HEK293 (cell line): ENCODE results near the gene IARS2.

Experiments
- HOXA7 ChIP-seq: sonication (generic); formaldehyde crosslinking; IDR thresholded peaks from 2 replicates; pipeline ENCODE4 v1.8.1; 2022; ENCODE audit warnings: missing genetic modification reagents, borderline replicate concordance
- KLF16 ChIP-seq: fragments of 450-650 bp; formaldehyde crosslinking; IDR thresholded peaks from 2 replicates; pipeline ENCODE4 v1.5.1; 2017; ENCODE audit warnings: missing biosample characterization, missing genetic modification characterization
- MEIS1 ChIP-seq: sonication (generic); formaldehyde crosslinking; IDR thresholded peaks from 2 replicates; pipeline ENCODE4 v1.8.1; 2022; ENCODE audit warnings: missing genetic modification reagents, mild to moderate bottlenecking, borderline replicate concordance
- SP7 ChIP-seq: fragments of 450-650 bp; formaldehyde crosslinking; IDR thresholded peaks from 2 replicates; pipeline ENCODE4 v1.5.1; 2016; ENCODE audit warnings: missing biosample characterization, missing genetic modification characterization
- ZFP41 ChIP-seq: fragments of 450-650 bp; formaldehyde crosslinking; IDR thresholded peaks from 2 replicates; pipeline ENCODE4 v1.5.1; 2016; ENCODE audit warnings: missing biosample characterization, missing genetic modification characterization, borderline replicate concordance
- ZNF10 ChIP-seq: fragments of 450-650 bp; formaldehyde crosslinking; IDR thresholded peaks from 2 replicates; pipeline ENCODE4 v1.5.1; 2017; ENCODE audit warnings: missing biosample characterization, missing genetic modification characterization
- ZNF114 ChIP-seq: fragments of 450-650 bp; formaldehyde crosslinking; IDR thresholded peaks from 2 replicates; pipeline ENCODE4 v1.5.0; 2017; ENCODE audit warnings: missing biosample characterization, missing genetic modification characterization
- ZNF146 ChIP-seq: fragments of 450-650 bp; formaldehyde crosslinking; IDR thresholded peaks from 2 replicates; pipeline ENCODE4 v1.5.1; 2016; ENCODE audit warnings: missing biosample characterization, missing genetic modification characterization
- ZNF157 ChIP-seq: fragments of 450-650 bp; formaldehyde crosslinking; IDR thresholded peaks from 2 replicates; pipeline ENCODE4 v1.5.1; 2016; ENCODE audit warnings: missing biosample characterization, missing genetic modification characterization
- ZNF248 ChIP-seq: fragments of 450-650 bp; formaldehyde crosslinking; IDR thresholded peaks from 2 replicates; pipeline ENCODE4 v1.5.1; 2017; ENCODE audit warnings: missing biosample characterization, missing genetic modification characterization
- ZNF292 ChIP-seq: fragments of 450-650 bp; formaldehyde crosslinking; IDR thresholded peaks from 2 replicates; pipeline ENCODE4 v1.5.1; 2016; ENCODE audit warnings: low read depth, missing biosample characterization, missing genetic modification characterization, borderline replicate concordance
- ZNF366 ChIP-seq: fragments of 450-650 bp; formaldehyde crosslinking; conservative IDR thresholded peaks from 2 replicates; pipeline ENCODE4 v1.5.1; 2016; ENCODE audit warnings: missing biosample characterization, missing genetic modification characterization
- ZNF394 ChIP-seq: fragments of 450-650 bp; formaldehyde crosslinking; IDR thresholded peaks from 2 replicates; pipeline ENCODE4 v1.5.1; 2016; ENCODE audit warnings: missing biosample characterization, missing genetic modification characterization, mild to moderate bottlenecking, moderate library complexity, borderline replicate concordance
- ZNF510 ChIP-seq: fragments of 450-650 bp; formaldehyde crosslinking; IDR thresholded peaks from 2 replicates; pipeline ENCODE4 v1.5.1; 2018; ENCODE audit warnings: mild to moderate bottlenecking, missing genetic modification characterization, missing biosample characterization; ENCODE audit not compliant: insufficient replicate concordance
- ZNF549 ChIP-seq: fragments of 450-650 bp; IDR thresholded peaks from 2 replicates; pipeline ENCODE4 v1.5.1; 2018; ENCODE audit warnings: missing biosample characterization, missing genetic modification characterization, mild to moderate bottlenecking, inconsistent platforms, moderate library complexity
- ZNF555 ChIP-seq: fragments of 450-650 bp; formaldehyde crosslinking; conservative IDR thresholded peaks from 2 replicates; pipeline ENCODE4 v1.5.1; 2017; ENCODE audit warnings: missing biosample characterization, mild to moderate bottlenecking, missing genetic modification characterization, inconsistent platforms
- ZNF76 ChIP-seq: fragments of 450-650 bp; formaldehyde crosslinking; IDR thresholded peaks from 2 replicates; pipeline ENCODE4; 2016; ENCODE audit warnings: low read depth, missing biosample characterization, missing genetic modification characterization, borderline replicate concordance
- ZNF830 ChIP-seq: fragments of 450-650 bp; IDR thresholded peaks from 2 replicates; pipeline ENCODE4 v1.5.0; 2018; ENCODE audit warnings: missing biosample characterization, missing genetic modification characterization, low read depth, mild to moderate bottlenecking, moderate library complexity
- TF ChIP-seq, protein P1 (sequence below): fragments of 450-650 bp; formaldehyde crosslinking; IDR thresholded peaks from 2 replicates; pipeline ENCODE4 v1.5.1; 2016; ENCODE audit warnings: missing biosample characterization, missing genetic modification characterization
- TF ChIP-seq, protein P2 (sequence below): fragments of 450-650 bp; formaldehyde crosslinking; IDR thresholded peaks from 2 replicates; pipeline ENCODE4 v1.5.1; 2017; ENCODE audit warnings: missing biosample characterization, missing genetic modification characterization
- TF ChIP-seq, protein P3 (sequence below): fragments of 450-650 bp; formaldehyde crosslinking; IDR thresholded peaks from 2 replicates; pipeline ENCODE4 v1.5.1; 2016; ENCODE audit warnings: missing biosample characterization, missing genetic modification characterization
- TF ChIP-seq, protein P4 (sequence below): fragments of 450-650 bp; formaldehyde crosslinking; IDR thresholded peaks from 2 replicates; pipeline ENCODE4 v1.5.1; 2017; ENCODE audit warnings: missing biosample characterization, missing genetic modification characterization
- TF ChIP-seq, protein P5 (sequence below): fragments of 450-650 bp; formaldehyde crosslinking; IDR thresholded peaks from 2 replicates; pipeline ENCODE4 v1.5.1; 2016; ENCODE audit warnings: missing biosample characterization, missing genetic modification characterization
- TF ChIP-seq, protein P6 (sequence below): fragments of 450-650 bp; IDR thresholded peaks from 2 replicates; pipeline ENCODE4 v1.5.1; 2018; ENCODE audit warnings: missing biosample characterization, mild to moderate bottlenecking, missing genetic modification characterization
- TF ChIP-seq, protein P7 (sequence below): fragments of 450-650 bp; formaldehyde crosslinking; IDR thresholded peaks from 2 replicates; pipeline ENCODE4 v1.5.1; 2017; ENCODE audit warnings: missing biosample characterization, mild to moderate bottlenecking, missing genetic modification characterization, moderate library complexity
- TF ChIP-seq, protein P8 (sequence below): fragments of 450-650 bp; IDR thresholded peaks from 2 replicates; pipeline ENCODE4 v1.5.1; 2018; ENCODE audit warnings: missing biosample characterization, missing genetic modification characterization

The IARS2 gene

DNA sequence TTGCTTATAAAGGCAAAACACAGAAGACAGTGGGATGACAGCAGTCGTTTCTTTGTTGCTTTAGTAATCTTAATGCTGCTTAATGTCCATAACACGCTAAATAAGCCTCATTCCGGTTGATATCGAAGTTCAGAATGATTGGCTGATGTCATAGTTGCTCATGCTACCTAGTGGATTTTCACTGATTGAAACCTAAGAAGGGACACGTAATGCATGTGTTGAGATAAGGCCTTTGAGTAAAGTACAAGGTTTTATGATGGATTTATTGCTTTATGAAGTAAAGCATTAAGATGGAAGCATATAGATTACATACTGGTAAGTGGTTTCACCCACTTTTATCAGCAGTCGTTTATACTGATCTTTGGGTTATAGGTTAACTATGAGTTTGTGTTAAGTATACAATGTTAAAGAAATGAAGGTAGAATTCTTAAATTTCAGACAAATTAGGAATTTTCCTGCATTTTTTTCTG is 25.1 kb downstream of the IARS2 start (continued):
- TF ChIP-seq ZFP41 (tag by site-specific recombination) (no peak), ZNF248 (tag by site-specific recombination) (no peak), KLF16 (peak; percentile 70; the same call in 1 of the 2 replicates), ZNF366 (peak; percentile 96), HOXA7 (CRISPR knock-in tag) (no peak), MEIS1 (no peak), ZNF549 (tag by site-specific recombination) (no peak), ZNF10 (tag by site-specific recombination) (peak; percentile 94), ZNF157 (no peak), ZNF830 (tag by site-specific recombination) (no peak), ZNF555 (tag by site-specific recombination) (no peak), ZNF76 (tag by site-specific recombination) (peak; percentile 65; the same call in 1 of the 2 replicates), ZNF146 (peak; percentile 78), ZNF114 (tag by site-specific recombination) (no peak), SP7 (tag by site-specific recombination) (peak; percentile 100), ZNF394 (peak; percentile 65; the same call in 1 of the 2 replicates), ZNF292 (no peak), ZNF510 (tag by site-specific recombination) (no peak)
- TF ChIP-seq, protein P1, sequence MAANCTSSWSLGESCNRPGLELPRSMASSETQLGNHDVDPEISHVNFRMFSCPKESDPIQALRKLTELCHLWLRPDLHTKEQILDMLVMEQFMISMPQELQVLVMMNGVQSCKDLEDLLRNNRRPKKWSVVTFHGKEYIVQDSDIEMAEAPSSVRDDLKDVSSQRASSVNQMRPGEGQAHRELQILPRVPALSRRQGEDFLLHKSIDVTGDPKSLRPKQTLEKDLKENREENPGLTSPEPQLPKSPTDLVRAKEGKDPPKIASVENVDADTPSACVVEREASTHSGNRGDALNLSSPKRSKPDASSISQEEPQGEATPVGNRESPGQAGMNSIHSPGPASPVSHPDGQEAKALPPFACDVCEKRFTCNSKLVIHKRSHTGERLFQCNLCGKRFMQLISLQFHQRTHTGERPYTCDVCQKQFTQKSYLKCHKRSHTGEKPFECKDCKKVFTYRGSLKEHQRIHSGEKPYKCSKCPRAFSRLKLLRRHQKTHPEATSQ (tag by site-specific recombination), result no peak
- TF ChIP-seq, protein P2, sequence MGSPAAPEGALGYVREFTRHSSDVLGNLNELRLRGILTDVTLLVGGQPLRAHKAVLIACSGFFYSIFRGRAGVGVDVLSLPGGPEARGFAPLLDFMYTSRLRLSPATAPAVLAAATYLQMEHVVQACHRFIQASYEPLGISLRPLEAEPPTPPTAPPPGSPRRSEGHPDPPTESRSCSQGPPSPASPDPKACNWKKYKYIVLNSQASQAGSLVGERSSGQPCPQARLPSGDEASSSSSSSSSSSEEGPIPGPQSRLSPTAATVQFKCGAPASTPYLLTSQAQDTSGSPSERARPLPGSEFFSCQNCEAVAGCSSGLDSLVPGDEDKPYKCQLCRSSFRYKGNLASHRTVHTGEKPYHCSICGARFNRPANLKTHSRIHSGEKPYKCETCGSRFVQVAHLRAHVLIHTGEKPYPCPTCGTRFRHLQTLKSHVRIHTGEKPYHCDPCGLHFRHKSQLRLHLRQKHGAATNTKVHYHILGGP (tag by site-specific recombination), result no peak
- TF ChIP-seq, protein P3, sequence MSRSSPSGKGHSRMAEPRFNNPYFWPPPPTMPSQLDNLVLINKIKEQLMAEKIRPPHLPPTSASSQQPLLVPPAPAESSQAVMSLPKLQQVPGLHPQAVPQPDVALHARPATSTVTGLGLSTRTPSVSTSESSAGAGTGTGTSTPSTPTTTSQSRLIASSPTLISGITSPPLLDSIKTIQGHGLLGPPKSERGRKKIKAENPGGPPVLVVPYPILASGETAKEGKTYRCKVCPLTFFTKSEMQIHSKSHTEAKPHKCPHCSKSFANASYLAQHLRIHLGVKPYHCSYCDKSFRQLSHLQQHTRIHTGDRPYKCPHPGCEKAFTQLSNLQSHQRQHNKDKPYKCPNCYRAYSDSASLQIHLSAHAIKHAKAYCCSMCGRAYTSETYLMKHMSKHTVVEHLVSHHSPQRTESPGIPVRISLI (tag by site-specific recombination), result peak; percentile 80
- TF ChIP-seq, protein P4, sequence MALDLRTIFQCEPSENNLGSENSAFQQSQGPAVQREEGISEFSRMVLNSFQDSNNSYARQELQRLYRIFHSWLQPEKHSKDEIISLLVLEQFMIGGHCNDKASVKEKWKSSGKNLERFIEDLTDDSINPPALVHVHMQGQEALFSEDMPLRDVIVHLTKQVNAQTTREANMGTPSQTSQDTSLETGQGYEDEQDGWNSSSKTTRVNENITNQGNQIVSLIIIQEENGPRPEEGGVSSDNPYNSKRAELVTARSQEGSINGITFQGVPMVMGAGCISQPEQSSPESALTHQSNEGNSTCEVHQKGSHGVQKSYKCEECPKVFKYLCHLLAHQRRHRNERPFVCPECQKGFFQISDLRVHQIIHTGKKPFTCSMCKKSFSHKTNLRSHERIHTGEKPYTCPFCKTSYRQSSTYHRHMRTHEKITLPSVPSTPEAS, result 0 out of 2 replicates have a peak, but pooled peaks have one; percentile 28
- TF ChIP-seq, protein P5, sequence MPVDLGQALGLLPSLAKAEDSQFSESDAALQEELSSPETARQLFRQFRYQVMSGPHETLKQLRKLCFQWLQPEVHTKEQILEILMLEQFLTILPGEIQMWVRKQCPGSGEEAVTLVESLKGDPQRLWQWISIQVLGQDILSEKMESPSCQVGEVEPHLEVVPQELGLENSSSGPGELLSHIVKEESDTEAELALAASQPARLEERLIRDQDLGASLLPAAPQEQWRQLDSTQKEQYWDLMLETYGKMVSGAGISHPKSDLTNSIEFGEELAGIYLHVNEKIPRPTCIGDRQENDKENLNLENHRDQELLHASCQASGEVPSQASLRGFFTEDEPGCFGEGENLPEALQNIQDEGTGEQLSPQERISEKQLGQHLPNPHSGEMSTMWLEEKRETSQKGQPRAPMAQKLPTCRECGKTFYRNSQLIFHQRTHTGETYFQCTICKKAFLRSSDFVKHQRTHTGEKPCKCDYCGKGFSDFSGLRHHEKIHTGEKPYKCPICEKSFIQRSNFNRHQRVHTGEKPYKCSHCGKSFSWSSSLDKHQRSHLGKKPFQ (tag by site-specific recombination), result peak; percentile 82
- TF ChIP-seq, protein P6, sequence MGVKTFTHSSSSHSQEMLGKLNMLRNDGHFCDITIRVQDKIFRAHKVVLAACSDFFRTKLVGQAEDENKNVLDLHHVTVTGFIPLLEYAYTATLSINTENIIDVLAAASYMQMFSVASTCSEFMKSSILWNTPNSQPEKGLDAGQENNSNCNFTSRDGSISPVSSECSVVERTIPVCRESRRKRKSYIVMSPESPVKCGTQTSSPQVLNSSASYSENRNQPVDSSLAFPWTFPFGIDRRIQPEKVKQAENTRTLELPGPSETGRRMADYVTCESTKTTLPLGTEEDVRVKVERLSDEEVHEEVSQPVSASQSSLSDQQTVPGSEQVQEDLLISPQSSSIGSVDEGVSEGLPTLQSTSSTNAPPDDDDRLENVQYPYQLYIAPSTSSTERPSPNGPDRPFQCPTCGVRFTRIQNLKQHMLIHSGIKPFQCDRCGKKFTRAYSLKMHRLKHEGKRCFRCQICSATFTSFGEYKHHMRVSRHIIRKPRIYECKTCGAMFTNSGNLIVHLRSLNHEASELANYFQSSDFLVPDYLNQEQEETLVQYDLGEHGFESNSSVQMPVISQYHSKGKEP (tag by site-specific recombination), result peak; percentile 88
- TF ChIP-seq, protein P7, sequence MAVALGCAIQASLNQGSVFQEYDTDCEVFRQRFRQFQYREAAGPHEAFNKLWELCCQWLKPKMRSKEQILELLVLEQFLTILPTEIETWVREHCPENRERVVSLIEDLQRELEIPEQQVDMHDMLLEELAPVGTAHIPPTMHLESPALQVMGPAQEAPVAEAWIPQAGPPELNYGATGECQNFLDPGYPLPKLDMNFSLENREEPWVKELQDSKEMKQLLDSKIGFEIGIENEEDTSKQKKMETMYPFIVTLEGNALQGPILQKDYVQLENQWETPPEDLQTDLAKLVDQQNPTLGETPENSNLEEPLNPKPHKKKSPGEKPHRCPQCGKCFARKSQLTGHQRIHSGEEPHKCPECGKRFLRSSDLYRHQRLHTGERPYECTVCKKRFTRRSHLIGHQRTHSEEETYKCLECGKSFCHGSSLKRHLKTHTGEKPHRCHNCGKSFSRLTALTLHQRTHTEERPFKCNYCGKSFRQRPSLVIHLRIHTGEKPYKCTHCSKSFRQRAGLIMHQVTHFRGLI, result no peak
- TF ChIP-seq, protein P8, sequence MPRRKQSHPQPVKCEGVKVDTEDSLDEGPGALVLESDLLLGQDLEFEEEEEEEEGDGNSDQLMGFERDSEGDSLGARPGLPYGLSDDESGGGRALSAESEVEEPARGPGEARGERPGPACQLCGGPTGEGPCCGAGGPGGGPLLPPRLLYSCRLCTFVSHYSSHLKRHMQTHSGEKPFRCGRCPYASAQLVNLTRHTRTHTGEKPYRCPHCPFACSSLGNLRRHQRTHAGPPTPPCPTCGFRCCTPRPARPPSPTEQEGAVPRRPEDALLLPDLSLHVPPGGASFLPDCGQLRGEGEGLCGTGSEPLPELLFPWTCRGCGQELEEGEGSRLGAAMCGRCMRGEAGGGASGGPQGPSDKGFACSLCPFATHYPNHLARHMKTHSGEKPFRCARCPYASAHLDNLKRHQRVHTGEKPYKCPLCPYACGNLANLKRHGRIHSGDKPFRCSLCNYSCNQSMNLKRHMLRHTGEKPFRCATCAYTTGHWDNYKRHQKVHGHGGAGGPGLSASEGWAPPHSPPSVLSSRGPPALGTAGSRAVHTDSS (tag by site-specific recombination), result peak; percentile 34; the same call in 1 of the 2 replicates
